HepG2 (cell line): ENCODE data around the gene KRT15. TPM values are rescaled to one million over a fixed set of nuclear protein-coding genes. Genes with fewer than 3 reads are reported as not detected.

ENCODE experiments used
- CBFB ChIP-seq: sonication (generic); formaldehyde crosslinking; IDR thresholded peaks from 2 replicates; pipeline ENCODE4 v1.4.0; 2020; ENCODE audit warnings: missing genetic modification reagents
- CC2D1A ChIP-seq: sonication (generic); formaldehyde crosslinking; IDR thresholded peaks from 2 replicates; pipeline ENCODE4 v1.8.1; 2023; ENCODE audit warnings: mild to moderate bottlenecking, missing genetic modification reagents
- CSRNP1 ChIP-seq: sonication (generic); formaldehyde crosslinking; IDR thresholded peaks from 2 replicates; pipeline ENCODE4 v1.8.1; 2023; ENCODE audit warnings: mild to moderate bottlenecking, missing genetic modification reagents
- EED ChIP-seq: sonication (generic); formaldehyde crosslinking; IDR thresholded peaks from 2 replicates; pipeline ENCODE4 v1.5.0; 2020; ENCODE audit warnings: mild to moderate bottlenecking, missing genetic modification reagents
- ELF4 ChIP-seq: sonication (generic); formaldehyde crosslinking; IDR thresholded peaks from 2 replicates; pipeline ENCODE4 v1.5.0; 2020; ENCODE audit warnings: missing genetic modification reagents, mild to moderate bottlenecking, moderate library complexity, borderline replicate concordance
- ETV5 ChIP-seq: IDR thresholded peaks from 2 replicates; pipeline ENCODE4 v1.6.1; 2018; ENCODE audit warnings: missing biosample characterization, missing genetic modification reagents, inconsistent platforms, borderline replicate concordance
- ISX ChIP-seq: sonication (generic); formaldehyde crosslinking; conservative IDR thresholded peaks from 2 replicates; pipeline ENCODE4 v1.5.0; 2020; ENCODE audit warnings: missing genetic modification reagents
- MAZ ChIP-seq, 2 experiments: sonication (generic) in 1 of 2; formaldehyde crosslinking in 1 of 2; IDR thresholded peaks; 2 replicates each; pipeline versions ENCODE4 v1.5.0 to v1.6.1; 2012 to 2020; ENCODE audit warnings: low read depth in 2 of 2, mild to moderate bottlenecking in 2 of 2, borderline replicate concordance in 1 of 2, improper control_type of control experiment in 1 of 2, low read length in 1 of 2, missing genetic modification reagents in 1 of 2, moderate library complexity in 1 of 2
- RBM22 ChIP-seq: fragments of 200-400 bp; formaldehyde crosslinking; optimal IDR thresholded peaks from 2 replicates; pipeline ENCODE3; 2017; ENCODE audit warnings: mild to moderate bottlenecking, low read length, moderate library complexity
- RFXAP ChIP-seq: sonication (generic); formaldehyde crosslinking; IDR thresholded peaks from 2 replicates; pipeline ENCODE4 v1.4.0; 2020; ENCODE audit warnings: missing genetic modification reagents, borderline replicate concordance
- TAF1 ChIP-seq: sonication (generic); formaldehyde crosslinking; IDR thresholded peaks from 2 replicates; pipeline ENCODE4 v1.4.0; 2020; ENCODE audit warnings: missing genetic modification reagents
- TARDBP ChIP-seq: sonication (generic); formaldehyde crosslinking; IDR thresholded peaks from 2 replicates; pipeline ENCODE4 v1.8.0; 2022; ENCODE audit warnings: mild to moderate bottlenecking, missing genetic modification reagents
- TERF1 ChIP-seq: sonication (generic); formaldehyde crosslinking; IDR thresholded peaks from 2 replicates; pipeline ENCODE4 v1.8.0; 2022; ENCODE audit warnings: mild to moderate bottlenecking, missing genetic modification reagents, moderate library complexity
- XRCC5 ChIP-seq: fragments of 200-400 bp; formaldehyde crosslinking; optimal IDR thresholded peaks from 2 replicates; pipeline ENCODE3; 2017; ENCODE audit warnings: mild to moderate bottlenecking, low read length
- ZNF180 ChIP-seq: sonication (generic); formaldehyde crosslinking; IDR thresholded peaks from 2 replicates; pipeline ENCODE4 v1.4.0; 2020; ENCODE audit warnings: low read depth, missing genetic modification reagents, borderline replicate concordance
- ZNF549 ChIP-seq: sonication (generic); formaldehyde crosslinking; IDR thresholded peaks from 2 replicates; pipeline ENCODE4 v1.5.0; 2020; ENCODE audit warnings: missing genetic modification reagents
- polyA plus RNA-seq, 8 experiments: library from polyadenylated mRNA; depleted of rRNA in 3 of 8; stranded (reverse) in 7 of 8; unstranded in 1 of 8; fragments of >200 nt; fragmentation: Illumina TruSeq in 4 of 8; extraction: Trizol in 4 of 8; gene quantifications; 2 replicates each; pipeline versions ENCODE4 v1.2.1 to v1.2.3, GENCODE V29; 2011 to 2016; ENCODE audit warnings: low read depth in 4 of 8, missing spikeins in 1 of 8, mixed read lengths in 1 of 8; ENCODE audit not compliant: insufficient read depth in 1 of 8
- total RNA-seq, 5 experiments: library from RNA; depleted of rRNA; stranded (reverse); fragments of >200 nt; fragmentation: Illumina TruSeq; extraction: Trizol; gene quantifications; 2 replicates each; pipeline ENCODE4 v1.2.3, GENCODE V29; 2016; ENCODE audit warnings: low read depth in 1 of 5
- TF ChIP-seq, protein P1 (sequence below): sonication (generic); formaldehyde crosslinking; IDR thresholded peaks from 2 replicates; pipeline ENCODE4 v1.4.0; 2020; ENCODE audit warnings: missing genetic modification reagents, borderline replicate concordance
- TF ChIP-seq, protein P2 (sequence below): sonication (generic); formaldehyde crosslinking; IDR thresholded peaks from 2 replicates; pipeline ENCODE4 v1.5.1; 2020; ENCODE audit warnings: missing genetic modification reagents, mild to moderate bottlenecking, borderline replicate concordance
- TF ChIP-seq, protein P3 (sequence below): sonication (generic); formaldehyde crosslinking; IDR thresholded peaks from 2 replicates; pipeline ENCODE4 v1.5.0; 2020; ENCODE audit warnings: missing genetic modification reagents, mild to moderate bottlenecking, borderline replicate concordance

KRT15 gene
- total and polyA plus RNA-seq, 2 of the 13 experiments (the other 11 are each of a cell fraction or from before 2014, with no cell fraction given) = 0.46 to 0.63 TPM

DNA sequence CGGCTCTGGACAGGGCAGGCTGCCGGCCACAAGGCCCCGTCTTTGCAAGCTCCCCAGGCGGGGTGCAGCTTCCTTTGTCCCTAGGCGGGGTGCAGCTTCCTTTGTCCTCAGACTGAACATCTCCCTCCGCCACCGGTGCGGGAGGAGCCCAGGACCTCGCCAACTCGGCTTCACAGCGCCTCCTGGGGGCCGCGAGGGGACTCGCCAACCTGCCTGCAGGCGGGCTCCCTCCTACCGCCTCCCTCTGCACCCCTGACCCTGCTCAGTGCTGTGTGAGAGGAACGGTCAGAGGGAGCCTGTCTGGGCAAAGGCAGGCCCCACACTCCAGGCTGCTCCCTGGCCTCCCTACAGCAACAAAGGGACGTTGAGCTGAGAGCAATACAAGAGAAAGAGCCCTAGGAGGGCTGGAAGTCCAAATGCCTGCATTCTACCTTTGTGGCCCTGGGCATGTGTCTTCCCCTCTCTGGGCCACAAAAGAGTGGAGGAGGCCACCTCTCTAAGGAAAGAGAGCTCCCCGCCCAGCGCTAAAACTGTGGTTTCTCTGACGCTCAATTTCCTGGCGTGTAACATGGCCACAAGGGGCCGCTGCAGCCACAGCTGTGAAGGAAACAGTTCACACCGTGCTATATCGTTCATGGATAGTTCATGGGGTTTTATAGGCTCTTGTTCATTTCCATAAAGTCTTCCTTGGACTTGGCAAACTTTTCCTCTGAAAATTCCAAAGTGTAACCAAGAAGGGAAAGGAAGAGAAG lies 30.3 kb upstream of the KRT15 start (continued):
- TF ChIP-seq ZNF180 (CRISPR knock-in tag) (no peak), RFXAP (CRISPR knock-in tag) (0 out of 2 replicates have a peak, but pooled peaks have one; percentile 9), EED (CRISPR knock-in tag) (no peak), TARDBP (peak; percentile 79), XRCC5 (peak; percentile 94), CC2D1A (no peak), TERF1 (CRISPR knock-in tag) (no peak), MAZ (IDR thresholded peaks at IDR 0.05; ENCODE audit: borderline replicate concordance, low read depth, low read length) (peak; percentile 25; the same call in 1 of the 2 replicates), MAZ (CRISPR knock-in tag; IDR thresholded peaks at IDR 0.05; ENCODE audit: low read depth) (no peak; the same call in 1 of the 2 replicates), RBM22 (no peak), ISX (CRISPR knock-in tag) (no peak), CBFB (CRISPR knock-in tag) (0 out of 2 replicates have a peak, but pooled peaks have one; percentile 64), CSRNP1 (peak; percentile 80; the same call in 1 of the 2 replicates), ZNF549 (CRISPR knock-in tag) (no peak), ETV5 (peak; percentile 34; the same call in 1 of the 2 replicates), ELF4 (CRISPR knock-in tag) (no peak), TAF1 (no peak; the same call in 1 of the 2 replicates)
- TF ChIP-seq, protein P1, sequence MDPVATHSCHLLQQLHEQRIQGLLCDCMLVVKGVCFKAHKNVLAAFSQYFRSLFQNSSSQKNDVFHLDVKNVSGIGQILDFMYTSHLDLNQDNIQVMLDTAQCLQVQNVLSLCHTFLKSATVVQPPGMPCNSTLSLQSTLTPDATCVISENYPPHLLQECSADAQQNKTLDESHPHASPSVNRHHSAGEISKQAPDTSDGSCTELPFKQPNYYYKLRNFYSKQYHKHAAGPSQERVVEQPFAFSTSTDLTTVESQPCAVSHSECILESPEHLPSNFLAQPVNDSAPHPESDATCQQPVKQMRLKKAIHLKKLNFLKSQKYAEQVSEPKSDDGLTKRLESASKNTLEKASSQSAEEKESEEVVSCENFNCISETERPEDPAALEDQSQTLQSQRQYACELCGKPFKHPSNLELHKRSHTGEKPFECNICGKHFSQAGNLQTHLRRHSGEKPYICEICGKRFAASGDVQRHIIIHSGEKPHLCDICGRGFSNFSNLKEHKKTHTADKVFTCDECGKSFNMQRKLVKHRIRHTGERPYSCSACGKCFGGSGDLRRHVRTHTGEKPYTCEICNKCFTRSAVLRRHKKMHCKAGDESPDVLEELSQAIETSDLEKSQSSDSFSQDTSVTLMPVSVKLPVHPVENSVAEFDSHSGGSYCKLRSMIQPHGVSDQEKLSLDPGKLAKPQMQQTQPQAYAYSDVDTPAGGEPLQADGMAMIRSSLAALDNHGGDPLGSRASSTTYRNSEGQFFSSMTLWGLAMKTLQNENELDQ (CRISPR knock-in tag) = 0 out of 2 replicates have a peak, but pooled peaks have one; percentile 44
- TF ChIP-seq, protein P2, sequence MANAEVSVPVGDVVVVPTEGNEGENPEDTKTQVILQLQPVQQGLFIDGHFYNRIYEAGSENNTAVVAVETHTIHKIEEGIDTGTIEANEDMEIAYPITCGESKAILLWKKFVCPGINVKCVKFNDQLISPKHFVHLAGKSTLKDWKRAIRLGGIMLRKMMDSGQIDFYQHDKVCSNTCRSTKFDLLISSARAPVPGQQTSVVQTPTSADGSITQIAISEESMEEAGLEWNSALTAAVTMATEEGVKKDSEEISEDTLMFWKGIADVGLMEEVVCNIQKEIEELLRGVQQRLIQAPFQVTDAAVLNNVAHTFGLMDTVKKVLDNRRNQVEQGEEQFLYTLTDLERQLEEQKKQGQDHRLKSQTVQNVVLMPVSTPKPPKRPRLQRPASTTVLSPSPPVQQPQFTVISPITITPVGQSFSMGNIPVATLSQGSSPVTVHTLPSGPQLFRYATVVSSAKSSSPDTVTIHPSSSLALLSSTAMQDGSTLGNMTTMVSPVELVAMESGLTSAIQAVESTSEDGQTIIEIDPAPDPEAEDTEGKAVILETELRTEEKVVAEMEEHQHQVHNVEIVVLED (CRISPR knock-in tag) = peak; percentile 38; the same call in 1 of the 2 replicates
- TF ChIP-seq, protein P3, sequence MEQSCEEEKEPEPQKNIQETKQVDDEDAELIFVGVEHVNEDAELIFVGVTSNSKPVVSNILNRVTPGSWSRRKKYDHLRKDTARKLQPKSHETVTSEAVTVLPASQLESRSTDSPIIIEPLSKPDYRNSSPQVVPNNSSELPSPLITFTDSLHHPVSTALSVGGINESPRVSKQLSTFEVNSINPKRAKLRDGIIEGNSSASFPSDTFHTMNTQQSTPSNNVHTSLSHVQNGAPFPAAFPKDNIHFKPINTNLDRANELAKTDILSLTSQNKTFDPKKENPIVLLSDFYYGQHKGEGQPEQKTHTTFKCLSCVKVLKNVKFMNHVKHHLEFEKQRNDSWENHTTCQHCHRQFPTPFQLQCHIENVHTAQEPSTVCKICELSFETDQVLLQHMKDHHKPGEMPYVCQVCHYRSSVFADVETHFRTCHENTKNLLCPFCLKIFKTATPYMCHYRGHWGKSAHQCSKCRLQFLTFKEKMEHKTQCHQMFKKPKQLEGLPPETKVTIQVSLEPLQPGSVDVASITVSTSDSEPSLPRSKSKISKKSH (CRISPR knock-in tag) = peak; percentile 53; the same call in 1 of the 2 replicates
